B cell (primary cell): ENCODE data around the gene RPL41. TPM values are rescaled to one million over a fixed set of nuclear protein-coding genes. Genes with fewer than 3 reads are reported as not detected.

Experiments
- ATAC-seq: fragments of 200-7000 bp; cut with Tn5 transposase; one replicate; pipeline ENCODE4 v1.10.0; 2021; ENCODE audit warnings: low read depth, mild to moderate bottlenecking, moderate number of reproducible peaks, moderate library complexity
- CTCF ChIA-PET: fragments of 350-600 bp; sonication (Branson Sonifier 250); formaldehyde crosslinking; loops from one replicate; lab custom pipeline; 2021; ENCODE audit warnings: antibody characterized with exemption, inconsistent platforms; lab: Charles Lee
- POLR2A ChIA-PET: fragments of 350-600 bp; sonication (Branson Sonifier 250); formaldehyde crosslinking; loops from one replicate; lab custom pipeline; 2021; ENCODE audit warnings: antibody characterized with exemption; lab: Charles Lee
- DNase-seq: peaks from one replicate; pipeline ENCODE4 v3.0.0; 2013
- H2AFZ ChIP-seq: 2 replicates; pipeline ENCODE4 v1.6.1; 2012; ENCODE audit warnings: mild to moderate bottlenecking, low read depth, low read length; ENCODE audit not compliant: insufficient read depth, poor library complexity, severe bottlenecking
- H3K27ac ChIP-seq, 2 donors: 1 replicate in 1 of 2; 2 replicates in 1 of 2; pipeline ENCODE4 v1.5.1; 2012 to 2013; ENCODE audit warnings: low read length in 2 of 2, mild to moderate bottlenecking in 2 of 2, moderate library complexity in 1 of 2
- H3K27me3 ChIP-seq, 4 experiments: fragments of 200-600 bp in 1 of 4; sonication (generic) in 1 of 4; replicated peaks in 1 of 4; 1 replicate in 2 of 4; 2 replicates in 2 of 4; pipeline versions ENCODE4 v1.6.1 to v1.7.0; 2013 to 2016; ENCODE audit warnings: low read length in 3 of 4, mild to moderate bottlenecking in 2 of 4, mixed read lengths in 1 of 4, moderate library complexity in 1 of 4; ENCODE audit not compliant: insufficient read depth in 4 of 4, control insufficient read depth in 3 of 4; ENCODE audit errors: control extremely low read depth in 1 of 4
- H3K36me3 ChIP-seq, 2 experiments: replicated peaks in 1 of 2; 1 replicate in 1 of 2; 2 replicates in 1 of 2; pipeline versions ENCODE4 v1.6.1 to v1.7.1; 2013; ENCODE audit warnings: low read length in 1 of 2; ENCODE audit not compliant: insufficient read depth in 2 of 2, control insufficient read depth in 1 of 2; ENCODE audit errors: control extremely low read depth in 1 of 2, extremely low read depth in 1 of 2
- H3K4me1 ChIP-seq, 2 donors: fragments of 200-600 bp in 1 of 2; sonication (generic) in 1 of 2; 1 replicate in 1 of 2; 2 replicates in 1 of 2; pipeline versions ENCODE4 v1.5.1 to v1.6.1; 2013 to 2017; ENCODE audit warnings: low read length in 2 of 2; ENCODE audit not compliant: control insufficient read depth in 2 of 2, insufficient read depth in 2 of 2
- H3K4me2 ChIP-seq: replicated peaks from 2 replicates; pipeline ENCODE3; 2012; ENCODE audit warnings: mild to moderate bottlenecking, low read depth, low read length; ENCODE audit not compliant: poor library complexity, severe bottlenecking
- H3K4me3 ChIP-seq, 5 experiments: fragments of 200-600 bp in 1 of 5; sonication (generic) in 1 of 5; 1 replicate in 3 of 5; 2 replicates in 2 of 5; pipeline versions ENCODE4 v1.5.1 to v1.7.0; 2011 to 2016; ENCODE audit warnings: low read length in 4 of 5, mild to moderate bottlenecking in 4 of 5, low read depth in 2 of 5, control low read depth in 1 of 5, moderate library complexity in 1 of 5; ENCODE audit not compliant: insufficient read depth in 1 of 5; ENCODE audit errors: control extremely low read depth in 1 of 5, extremely low read depth in 1 of 5
- H3K79me2 ChIP-seq: fragments of 200-600 bp; sonication (generic); one replicate; pipeline ENCODE4 v1.6.0; 2016; ENCODE audit warnings: low read length; ENCODE audit not compliant: control insufficient read depth, insufficient read depth
- H3K9ac ChIP-seq: fragments of 200-600 bp; sonication (generic); 2 replicates; pipeline ENCODE4 v1.6.1; 2017; ENCODE audit warnings: mild to moderate bottlenecking, low read length, moderate library complexity
- H3K9me3 ChIP-seq, 3 donors: one replicate each; pipeline versions ENCODE4 v1.6.1 to v1.7.1; 2013; ENCODE audit warnings: low read length in 2 of 3; ENCODE audit not compliant: control insufficient read depth in 2 of 3, insufficient read depth in 1 of 3; ENCODE audit errors: control extremely low read depth in 1 of 3
- H4K20me1 ChIP-seq: 2 replicates; pipeline ENCODE4 v1.6.0; 2012; ENCODE audit warnings: mild to moderate bottlenecking, low read length; ENCODE audit not compliant: insufficient read depth, control insufficient read depth, poor library complexity, severe bottlenecking
- H3K27ac Mint-ChIP-seq: one replicate; pipeline ENCODE4 v1.8.0; 2021; ENCODE audit warnings: mixed read lengths
- H3K27me3 Mint-ChIP-seq: one replicate; pipeline ENCODE4 v1.8.0; 2021; ENCODE audit warnings: mixed read lengths
- H3K4me1 Mint-ChIP-seq: one replicate; pipeline ENCODE4 v1.8.0; 2021; ENCODE audit warnings: mixed read lengths
- H3K4me3 Mint-ChIP-seq: one replicate; pipeline ENCODE4 v1.8.0; 2021; ENCODE audit warnings: mixed read lengths
- H3K9me3 Mint-ChIP-seq: one replicate; pipeline ENCODE4 v1.8.0; 2022; ENCODE audit warnings: mixed read lengths; ENCODE audit not compliant: insufficient read depth
- EZH2 ChIP-seq: IDR thresholded peaks from 2 replicates; pipeline ENCODE4 v1.6.1; 2012; ENCODE audit warnings: borderline replicate concordance, low read depth, mild to moderate bottlenecking, moderate library complexity, low read length; ENCODE audit not compliant: insufficient read depth, poor library complexity, severe bottlenecking
- WGBS: methylation state at CpG from one replicate; pipeline ENCODE4 v1.1.5; 2013; ENCODE audit warnings: missing lambda C conversion rate; ENCODE audit not compliant: insufficient coverage; 5-methylcytosine and 5-hydroxymethylcytosine counted together
- intact Hi-C: fragments of 100-400 bp; cut with micrococcal nuclease; formaldehyde crosslinking; loops from one replicate; pipeline ENCODE4 v1.10.0; 2022
- polyA plus RNA-seq: library from polyadenylated mRNA; depleted of rRNA; stranded (reverse); fragments of >200 nt; gene quantifications from 2 replicates; pipeline ENCODE4 v1.2.3, GENCODE V29; 2012
- total RNA-seq, 2 donors: library from RNA; stranded (reverse); fragments of 120-200 nt in 1 of 2; gene quantifications; 1 replicate in 1 of 2; 2 replicates in 1 of 2; pipeline versions ENCODE4 v1.2.3 to v1.2.4, GENCODE V29; 2013 to 2022
- TF ChIP-seq, protein P1 (sequence below): fragments of 200-600 bp; IDR thresholded peaks from one replicate; pipeline ENCODE4 v1.8.0; 2022; ENCODE audit warnings: antibody characterized with exemption, mild to moderate bottlenecking

The RPL41 gene
- total and polyA plus RNA-seq, 2 donors (not counting 1 experiment from before 2014, with no cell fraction given): 4,738 to 10,371 TPM

DNA sequence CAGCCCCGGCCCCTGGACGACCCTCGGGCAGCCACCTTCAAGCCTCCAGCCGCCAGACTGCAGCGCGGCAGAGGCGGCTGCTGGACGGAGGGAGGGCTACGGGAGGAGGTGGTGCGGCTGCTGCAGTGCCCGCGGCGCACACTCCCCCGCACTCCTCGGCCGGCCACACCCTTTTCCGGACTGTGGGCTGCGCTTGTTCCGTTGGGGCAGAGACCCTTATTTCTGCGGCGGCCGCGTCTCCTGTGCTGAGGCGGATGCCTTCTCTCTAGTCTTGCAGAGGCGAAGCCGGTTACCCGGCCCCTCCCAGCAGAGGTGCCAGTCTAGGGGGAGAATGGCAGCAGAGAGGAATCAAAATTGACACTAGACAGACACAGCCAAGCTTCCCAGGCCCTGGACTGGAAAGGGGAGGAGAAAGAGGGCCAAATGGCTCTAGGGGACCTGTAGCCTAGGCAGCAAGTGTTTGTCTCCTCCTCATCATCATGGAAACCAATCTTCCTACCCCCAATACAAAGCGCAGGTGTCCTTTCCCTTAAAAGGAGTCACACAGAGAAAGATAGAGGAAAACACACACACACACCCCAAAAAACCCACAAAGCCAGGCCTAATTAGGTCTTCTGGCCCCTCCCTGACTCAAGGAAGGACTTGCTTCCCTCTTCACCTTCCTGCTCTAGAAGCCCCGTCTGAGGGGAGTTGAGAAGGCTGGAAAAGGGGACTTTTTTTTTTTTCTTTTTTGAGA lies 12.9 kb downstream of the RPL41 start:
- POLR2A ChIA-PET: interaction anchor here (0.5 to 5.7 kb wide), 10 partner anchors 11 to 384 kb away, joined by 3 to 49 read pairs (median 8); partner anchors contain the start of genes MYL6, MYL6B, RNF41 and RPL41
- ATAC-seq (peak; percentile 21), DNase-seq (peak; percentile 74)
- Histone ChIP-seq H2AFZ (peak overlapping the region; percentile 78), H3K36me3 (peaks cover 5 to 41% of the 10 kb centered on the region in 2 experiments), H3K9me3 (no peaks in the 10 kb centered on the region), H3K4me2 (peak overlapping the region; percentile 96), H3K9ac (peak overlapping the region; percentile 92), H3K27me3 (no peaks in the 10 kb centered on the region), H3K79me2 (peaks cover 53% of the 10 kb centered on the region), H4K20me1 (peaks cover 35% of the 10 kb centered on the region), H3K4me3 (peak overlapping the region; percentile 88 to 95 (median 92)), H3K27ac (peak overlapping the region; percentile 60 to 64), H3K4me1 (peaks cover 46 to 54% of the 10 kb centered on the region in 2 donors)
- Mint-ChIP-seq H3K9me3 (no peaks in the 10 kb centered on the region), H3K4me1 (peaks cover 61% of the 10 kb centered on the region), H3K4me3 (peak overlapping the region; percentile 100), H3K27me3 (no peaks in the 10 kb centered on the region), H3K27ac (peak overlapping the region; percentile 98)
- TF ChIP-seq, protein P1, sequence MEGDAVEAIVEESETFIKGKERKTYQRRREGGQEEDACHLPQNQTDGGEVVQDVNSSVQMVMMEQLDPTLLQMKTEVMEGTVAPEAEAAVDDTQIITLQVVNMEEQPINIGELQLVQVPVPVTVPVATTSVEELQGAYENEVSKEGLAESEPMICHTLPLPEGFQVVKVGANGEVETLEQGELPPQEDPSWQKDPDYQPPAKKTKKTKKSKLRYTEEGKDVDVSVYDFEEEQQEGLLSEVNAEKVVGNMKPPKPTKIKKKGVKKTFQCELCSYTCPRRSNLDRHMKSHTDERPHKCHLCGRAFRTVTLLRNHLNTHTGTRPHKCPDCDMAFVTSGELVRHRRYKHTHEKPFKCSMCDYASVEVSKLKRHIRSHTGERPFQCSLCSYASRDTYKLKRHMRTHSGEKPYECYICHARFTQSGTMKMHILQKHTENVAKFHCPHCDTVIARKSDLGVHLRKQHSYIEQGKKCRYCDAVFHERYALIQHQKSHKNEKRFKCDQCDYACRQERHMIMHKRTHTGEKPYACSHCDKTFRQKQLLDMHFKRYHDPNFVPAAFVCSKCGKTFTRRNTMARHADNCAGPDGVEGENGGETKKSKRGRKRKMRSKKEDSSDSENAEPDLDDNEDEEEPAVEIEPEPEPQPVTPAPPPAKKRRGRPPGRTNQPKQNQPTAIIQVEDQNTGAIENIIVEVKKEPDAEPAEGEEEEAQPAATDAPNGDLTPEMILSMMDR: no peak
- no peak for TF ChIP-seq EZH2
- under 1% methylated on average over 24 of the region's 29 CpGs for WGBS
- CTCF ChIA-PET: interaction anchor here (1.4 to 13.8 kb wide), 5 partner anchors 11 to 61 kb away, joined by 4 to 247 read pairs (median 10); partner anchors contain the start of genes RPL41, SMARCC2 and ZC3H10
- intact Hi-C loops: loop anchor here (5.0 kb wide), 1 partner anchor 132 kb away; the partner anchor contains the start of gene SUOX
